AG04449 (cell line): ENCODE results near the gene IQGAP2.

Experiments
- CTCF ChIA-PET: fragments of 350-600 bp; formaldehyde crosslinking; extraction: SDS; loops from one replicate; lab custom pipeline; 2021; ENCODE audit warnings: antibody characterized with exemption; lab: Yijun Ruan, JAX
- POLR2A ChIA-PET: fragments of 400-600, 350-600 bp; formaldehyde crosslinking; extraction: SDS; loops from one replicate; lab custom pipeline; 2020; ENCODE audit warnings: antibody characterized with exemption, inconsistent platforms; lab: Yijun Ruan, JAX
- DNase-seq: peaks from one replicate; pipeline ENCODE4 v3.0.0-alpha.2; 2010; ENCODE audit warnings: low read depth, low spot score
- H3K4me3 ChIP-seq: 2 replicates; pipeline ENCODE4 v1.5.1; 2011; ENCODE audit warnings: low read depth, mild to moderate bottlenecking, control low read depth, low read length
- CTCF ChIP-seq: IDR thresholded peaks from one replicate; pipeline ENCODE4 v1.5.1; 2011; ENCODE audit warnings: mild to moderate bottlenecking, moderate library complexity, low read length, control low read depth, inconsistent platforms; ENCODE audit not compliant: insufficient read depth; ENCODE audit errors: missing control alignments

Gene IQGAP2

GRCh38 chr5:76688836-76689235 lies 285.8 kb downstream of the IQGAP2 start:
- TF ChIP-seq CTCF, result no peak
- POLR2A ChIA-PET, result interaction anchor here (1.6 kb wide), 1 partner anchor 50 kb away, joined by 7 read pairs; no protein-coding TSS in a partner anchor
- no peak overlapping the region for H3K4me3 ChIP-seq
- DNase-seq, result no peak
- CTCF ChIA-PET, result interaction anchor here (1.0 to 2.5 kb wide), 5 partner anchors 16 to 86 kb away, joined by 3 to 13 read pairs (median 6); no protein-coding TSS in a partner anchor

- POLR2A ChIA-PET, result interaction anchor here (0.7 to 1.6 kb wide), 4 partner anchors 15 to 117 kb away, joined by 3 to 8 read pairs (median 6); no protein-coding TSS in a partner anchor
These were observed 286.4 kb downstream of the IQGAP2 start for GRCh38 chr5:76689321-76690036.

GRCh38 chr5:76690037-76690679 lies 287.1 kb downstream of the IQGAP2 start:
- ChIA-PET POLR2A (interaction anchor here (0.5 to 1.6 kb wide), 6 partner anchors 14 to 116 kb away, joined by 3 to 8 read pairs (median 4); no protein-coding TSS in a partner anchor), CTCF (interaction anchor here (1.0 to 2.5 kb wide), 6 partner anchors 14 to 388 kb away, joined by 3 to 13 read pairs (median 7); no protein-coding TSS in a partner anchor)
- H3K4me3 ChIP-seq, result no peak overlapping the region
- TF ChIP-seq CTCF, result no peak
- no peak for DNase-seq

More at GRCh38 chr5:76689321-76690036, 286.4 kb downstream of the IQGAP2 start:
- peak; percentile 88 for DNase-seq
- H3K4me3 ChIP-seq, result no peak overlapping the region
- CTCF ChIA-PET, result interaction anchor here (1.0 to 2.5 kb wide), 6 partner anchors 15 to 388 kb away, joined by 3 to 13 read pairs (median 7); no protein-coding TSS in a partner anchor
- TF ChIP-seq CTCF, result no peak

GRCh38 chr5:76690704-76691466 lies 287.8 kb downstream of the IQGAP2 start:
- no peak for TF ChIP-seq CTCF
- no peak for DNase-seq
- H3K4me3 ChIP-seq, result no peak overlapping the region
- ChIA-PET CTCF (interaction anchor here (1.0 to 2.5 kb wide), 6 partner anchors 14 to 387 kb away, joined by 3 to 13 read pairs (median 8); no protein-coding TSS in a partner anchor), POLR2A (interaction anchor here (0.9 to 1.6 kb wide), 2 partner anchors 48 to 100 kb away, joined by 3 to 7 read pairs; no protein-coding TSS in a partner anchor)

GRCh38 chr5:76691467-76692273 lies 288.6 kb downstream of the IQGAP2 start:
- ChIA-PET CTCF (interaction anchor here (1.0 to 2.5 kb wide), 5 partner anchors 13 to 90 kb away, joined by 3 to 13 read pairs (median 8); no protein-coding TSS in a partner anchor), POLR2A (no interaction called here)
- H3K4me3 ChIP-seq, result no peak overlapping the region
- no peak for DNase-seq
- TF ChIP-seq CTCF, result no peak
